Fibroblast of lung (primary cell): Measurements from ENCODE around the gene PGF. TPM values are rescaled to one million over a fixed set of nuclear protein-coding genes. Genes with fewer than 3 reads are reported as not detected.

ENCODE experiments used
- DNase-seq, 2 donors: peaks; one replicate each; pipeline versions ENCODE4 v3.0.0 to v3.0.0-alpha.2; 2010; ENCODE audit warnings: low read depth in 2 of 2
- H2AFZ ChIP-seq: 2 replicates; pipeline ENCODE4 v1.5.1; 2012; ENCODE audit warnings: low read length, control low read depth, inconsistent platforms
- H3K27ac ChIP-seq: 2 replicates; pipeline ENCODE4 v1.5.1; 2011; ENCODE audit warnings: low read length, control low read depth; ENCODE audit not compliant: insufficient read depth
- H3K27me3 ChIP-seq: 2 replicates; pipeline ENCODE4 v1.5.1; 2011; ENCODE audit warnings: mild to moderate bottlenecking, low read length; ENCODE audit not compliant: control insufficient read depth, insufficient read depth
- H3K36me3 ChIP-seq: 2 replicates; pipeline ENCODE4 v1.5.1; 2011; ENCODE audit warnings: low read length; ENCODE audit not compliant: control insufficient read depth, insufficient read depth
- H3K4me1 ChIP-seq: 2 replicates; pipeline ENCODE4 v1.5.1; 2011; ENCODE audit warnings: low read length; ENCODE audit not compliant: control insufficient read depth, insufficient read depth; ENCODE audit errors: extremely low read depth
- H3K4me2 ChIP-seq: 2 replicates; pipeline ENCODE4 v1.5.1; 2011; ENCODE audit warnings: low read length, control low read depth; ENCODE audit not compliant: insufficient read depth; ENCODE audit errors: extremely low read depth
- H3K4me3 ChIP-seq, 4 experiments: fragments of 200-600 bp in 1 of 4; sonication (generic) in 1 of 4; replicated peaks in 1 of 4; 2 replicates each; pipeline ENCODE4 v1.5.1; 2011 to 2016; ENCODE audit warnings: low read length in 4 of 4, low read depth in 3 of 4, mild to moderate bottlenecking in 3 of 4, control low read depth in 2 of 4, inconsistent platforms in 1 of 4, mixed read lengths in 1 of 4; ENCODE audit not compliant: insufficient read depth in 1 of 4; ENCODE audit errors: control extremely low read depth in 1 of 4
- H3K79me2 ChIP-seq: 2 replicates; pipeline ENCODE4 v1.5.1; 2012; ENCODE audit warnings: mild to moderate bottlenecking, low read length, inconsistent platforms; ENCODE audit not compliant: control insufficient read depth, insufficient read depth
- H3K9ac ChIP-seq: 2 replicates; pipeline ENCODE4 v1.5.1; 2011; ENCODE audit warnings: mild to moderate bottlenecking, low read length, control low read depth; ENCODE audit not compliant: insufficient read depth
- H3K9me3 ChIP-seq: 2 replicates; pipeline ENCODE4 v1.5.1; 2012; ENCODE audit warnings: low read depth, low read length; ENCODE audit not compliant: control insufficient read depth, insufficient read depth
- H4K20me1 ChIP-seq: 2 replicates; pipeline ENCODE4 v1.5.1; 2011; ENCODE audit warnings: low read length; ENCODE audit not compliant: control insufficient read depth, insufficient read depth; ENCODE audit errors: extremely low read depth
- EZH2 ChIP-seq: IDR thresholded peaks from 2 replicates; pipeline ENCODE4 v1.5.1; 2012; ENCODE audit warnings: low read length, control low read depth, mild to moderate bottlenecking; ENCODE audit errors: missing control alignments
- polyA plus RNA-seq, 2 donors: library from polyadenylated mRNA; depleted of rRNA in 1 of 2; stranded (reverse) in 1 of 2; unstranded in 1 of 2; fragments of >200 nt; gene quantifications; 2 replicates each; pipeline ENCODE4 v1.2.1, GENCODE V29; 2011 to 2012; ENCODE audit warnings: missing spikeins in 1 of 2
- total RNA-seq: library from RNA; depleted of rRNA; stranded (reverse); fragments of >200 nt; gene quantifications from 2 replicates; pipeline ENCODE4 v1.2.1, GENCODE V29; 2014
- TF ChIP-seq, protein P1 (sequence below), 2 donors: IDR thresholded peaks in 1 of 2; conservative IDR thresholded peaks in 1 of 2; 1 replicate in 1 of 2; 2 replicates in 1 of 2; pipeline ENCODE4 v1.5.1; 2011 to 2012; ENCODE audit warnings: low read length in 2 of 2, control low read depth in 1 of 2, inconsistent platforms in 1 of 2, low read depth in 1 of 2, mild to moderate bottlenecking in 1 of 2

The PGF gene
- total and polyA plus RNA-seq, 2 donors (not counting 1 experiment from before 2014, with no cell fraction given), result 1.1 to 7.6 TPM

GRCh38 chr14:74949859-74950573, 5.4 kb downstream of the PGF start:
- DNase-seq, result no peak
- Histone ChIP-seq H4K20me1 (no peaks in the 10 kb centered on the region), H3K27me3 (peaks cover 3% of the 10 kb centered on the region), H3K79me2 (no peaks in the 10 kb centered on the region), H2AFZ (no peak overlapping the region), H3K9me3 (no peaks in the 10 kb centered on the region), H3K4me1 (peaks cover 3% of the 10 kb centered on the region), H3K27ac (no peak overlapping the region), H3K9ac (no peak overlapping the region), H3K36me3 (no peaks in the 10 kb centered on the region), H3K4me3 (no peak overlapping the region), H3K4me2 (no peak overlapping the region)
- no peak for TF ChIP-seq EZH2
- TF ChIP-seq, protein P1, sequence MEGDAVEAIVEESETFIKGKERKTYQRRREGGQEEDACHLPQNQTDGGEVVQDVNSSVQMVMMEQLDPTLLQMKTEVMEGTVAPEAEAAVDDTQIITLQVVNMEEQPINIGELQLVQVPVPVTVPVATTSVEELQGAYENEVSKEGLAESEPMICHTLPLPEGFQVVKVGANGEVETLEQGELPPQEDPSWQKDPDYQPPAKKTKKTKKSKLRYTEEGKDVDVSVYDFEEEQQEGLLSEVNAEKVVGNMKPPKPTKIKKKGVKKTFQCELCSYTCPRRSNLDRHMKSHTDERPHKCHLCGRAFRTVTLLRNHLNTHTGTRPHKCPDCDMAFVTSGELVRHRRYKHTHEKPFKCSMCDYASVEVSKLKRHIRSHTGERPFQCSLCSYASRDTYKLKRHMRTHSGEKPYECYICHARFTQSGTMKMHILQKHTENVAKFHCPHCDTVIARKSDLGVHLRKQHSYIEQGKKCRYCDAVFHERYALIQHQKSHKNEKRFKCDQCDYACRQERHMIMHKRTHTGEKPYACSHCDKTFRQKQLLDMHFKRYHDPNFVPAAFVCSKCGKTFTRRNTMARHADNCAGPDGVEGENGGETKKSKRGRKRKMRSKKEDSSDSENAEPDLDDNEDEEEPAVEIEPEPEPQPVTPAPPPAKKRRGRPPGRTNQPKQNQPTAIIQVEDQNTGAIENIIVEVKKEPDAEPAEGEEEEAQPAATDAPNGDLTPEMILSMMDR (conservative IDR thresholded peaks at IDR 0.05 in 1 of 2, IDR thresholded peaks at IDR 0.05 in 1 of 2; ENCODE audit: low read depth in 1 of 2, low read length in 2 of 2), result no peak

DNA sequence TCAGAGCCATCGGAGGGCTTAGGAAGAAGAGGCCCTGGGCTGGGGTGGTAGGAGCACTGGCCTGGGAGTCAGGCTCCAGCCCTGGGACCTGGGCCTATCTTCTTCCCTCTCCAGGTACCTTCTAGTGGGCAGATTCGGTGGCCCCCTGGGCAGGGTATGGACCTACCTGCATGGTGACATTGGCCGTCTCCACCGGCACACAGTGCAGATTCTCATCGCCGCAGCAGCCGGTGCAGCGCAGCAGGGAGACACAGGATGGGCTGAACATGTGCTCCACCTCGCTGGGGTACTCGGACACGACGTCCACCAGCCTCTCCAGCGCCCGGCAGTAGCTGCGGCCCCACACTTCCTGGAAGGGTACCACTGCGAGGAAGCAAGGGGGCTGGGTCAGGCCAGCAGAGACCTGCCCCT, 6.2 kb downstream of the PGF start:
- TF ChIP-seq, protein P1 (conservative IDR thresholded peaks at IDR 0.05 in 1 of 2, IDR thresholded peaks at IDR 0.05 in 1 of 2; ENCODE audit: low read depth in 1 of 2, low read length in 2 of 2), result no peak
- no peak for TF ChIP-seq EZH2
- Histone ChIP-seq H3K79me2 (no peaks in the 10 kb centered on the region), H3K4me1 (peaks cover 3% of the 10 kb centered on the region), H2AFZ (no peak overlapping the region), H3K4me3 (no peak overlapping the region), H4K20me1 (no peaks in the 10 kb centered on the region), H3K9me3 (no peaks in the 10 kb centered on the region), H3K27me3 (peaks cover 3% of the 10 kb centered on the region), H3K9ac (no peak overlapping the region), H3K36me3 (no peaks in the 10 kb centered on the region), H3K27ac (no peak overlapping the region), H3K4me2 (no peak overlapping the region)
- no peak for DNase-seq

- Histone ChIP-seq H3K4me3 (no peak overlapping the region), H3K79me2 (no peaks in the 10 kb centered on the region), H3K9ac (no peak overlapping the region), H3K4me2 (no peak overlapping the region), H3K27me3 (peaks cover 3% of the 10 kb centered on the region), H3K27ac (no peak overlapping the region), H3K9me3 (no peaks in the 10 kb centered on the region), H3K36me3 (no peaks in the 10 kb centered on the region), H2AFZ (no peak overlapping the region), H3K4me1 (peaks cover 3% of the 10 kb centered on the region), H4K20me1 (no peaks in the 10 kb centered on the region)
- no peak for DNase-seq
- no peak for TF ChIP-seq EZH2
- TF ChIP-seq, protein P1 (conservative IDR thresholded peaks at IDR 0.05 in 1 of 2, IDR thresholded peaks at IDR 0.05 in 1 of 2; ENCODE audit: low read depth in 1 of 2, low read length in 2 of 2), result no peak
Observed at GRCh38 chr14:74948228-74949175, 6.9 kb downstream of the PGF start.
